Mucosa of gallbladder (tissue), 1 donor: ENCODE data around the gene CMSS1. TPM values are rescaled to one million over a fixed set of nuclear protein-coding genes. Genes with fewer than 3 reads are reported as not detected.
A peak's percentile ranks its signal among the peaks of the same experiment; 100 is the strongest.
"Not testable (repeated sequence)": the region's sequence is repeated elsewhere in the genome, so short reads cannot be mapped to it uniquely, and the experiment has no call there.

ENCODE experiments used
- DNase-seq: peaks from one replicate; pipeline ENCODE4 v3.0.0-alpha.2; 2020; ENCODE audit warnings: low spot score
- total RNA-seq: library from RNA; stranded (reverse); gene quantifications from one replicate; pipeline ENCODE4 v1.2.1, GENCODE V29; 2021
- donor health status: DM: no; HTN: no; CAD: no.

Gene CMSS1
- total RNA-seq, 1 donor from 2014 or later, result 18.2 TPM

DNA sequence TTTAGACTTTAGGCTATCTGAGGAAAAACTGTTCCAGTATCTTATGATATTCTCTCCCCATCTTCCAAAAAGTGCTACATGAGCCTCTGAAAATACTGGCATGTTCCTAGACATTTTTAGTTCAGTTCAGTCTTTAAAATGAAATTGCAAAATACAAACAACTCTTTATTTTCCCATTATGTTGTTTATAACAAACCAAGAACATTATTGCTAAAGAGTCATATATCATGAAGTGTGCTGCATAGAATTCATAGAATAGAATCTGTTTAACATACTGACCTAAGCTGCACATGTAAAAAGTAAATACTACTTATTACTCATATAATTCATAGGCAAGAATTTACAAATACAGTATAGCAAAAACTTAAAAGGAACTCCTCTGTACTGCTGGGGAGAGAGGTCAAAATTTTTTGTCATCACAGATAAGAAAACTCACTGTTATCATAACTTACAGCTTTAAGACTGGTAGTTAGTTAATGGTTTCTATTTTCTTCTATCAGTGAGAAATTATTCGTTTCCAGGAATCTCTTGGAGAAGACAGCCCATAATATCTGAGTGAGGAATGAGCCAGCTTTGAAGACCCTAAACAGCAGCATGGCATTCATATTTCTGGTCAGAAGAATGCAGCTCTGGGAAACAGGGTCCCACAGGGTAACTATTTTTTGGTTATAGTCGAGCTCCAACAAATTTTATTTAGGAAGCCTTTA lies 264.5 kb downstream of the CMSS1 start:
- no peak for DNase-seq

DNA sequence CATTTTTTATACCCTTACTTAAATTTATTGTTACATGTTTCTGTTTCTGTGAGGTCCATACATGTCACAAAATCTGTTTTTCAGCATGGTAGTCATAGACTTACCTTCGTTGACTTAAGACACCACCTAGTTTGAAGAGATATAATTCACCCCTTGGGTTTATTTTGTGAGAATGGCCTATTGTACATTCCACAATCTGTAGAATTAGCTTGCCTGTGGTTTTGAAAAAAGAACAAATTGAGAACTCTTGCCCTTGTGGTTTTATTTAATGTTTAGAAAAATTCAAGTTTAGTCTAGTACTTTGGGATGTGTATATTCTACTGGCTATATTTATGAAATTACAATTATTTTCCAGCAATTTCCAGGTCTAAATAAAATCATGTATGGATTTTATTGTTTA lies 265.1 kb downstream of the CMSS1 start:
- DNase-seq, result no peak

DNA sequence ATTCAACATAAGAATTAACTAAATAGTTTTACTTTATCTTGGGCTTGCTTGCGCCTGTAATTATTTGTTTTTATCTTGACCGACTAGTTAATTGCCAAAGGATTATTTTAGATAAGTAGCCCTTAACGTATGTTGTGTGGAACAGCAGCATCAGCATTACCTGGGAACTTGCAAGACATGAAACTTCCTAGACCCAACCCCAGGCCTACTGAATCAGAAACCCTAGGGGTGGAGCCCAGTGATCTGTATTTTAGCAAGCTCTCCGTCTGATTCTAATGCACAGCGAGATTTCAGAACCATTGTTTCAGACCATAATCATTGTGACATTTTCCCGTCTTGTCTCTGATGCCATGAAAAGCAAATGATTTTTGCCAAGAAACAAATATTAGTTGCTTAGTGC lies 265.5 kb downstream of the CMSS1 start:
- no peak for DNase-seq

DNA sequence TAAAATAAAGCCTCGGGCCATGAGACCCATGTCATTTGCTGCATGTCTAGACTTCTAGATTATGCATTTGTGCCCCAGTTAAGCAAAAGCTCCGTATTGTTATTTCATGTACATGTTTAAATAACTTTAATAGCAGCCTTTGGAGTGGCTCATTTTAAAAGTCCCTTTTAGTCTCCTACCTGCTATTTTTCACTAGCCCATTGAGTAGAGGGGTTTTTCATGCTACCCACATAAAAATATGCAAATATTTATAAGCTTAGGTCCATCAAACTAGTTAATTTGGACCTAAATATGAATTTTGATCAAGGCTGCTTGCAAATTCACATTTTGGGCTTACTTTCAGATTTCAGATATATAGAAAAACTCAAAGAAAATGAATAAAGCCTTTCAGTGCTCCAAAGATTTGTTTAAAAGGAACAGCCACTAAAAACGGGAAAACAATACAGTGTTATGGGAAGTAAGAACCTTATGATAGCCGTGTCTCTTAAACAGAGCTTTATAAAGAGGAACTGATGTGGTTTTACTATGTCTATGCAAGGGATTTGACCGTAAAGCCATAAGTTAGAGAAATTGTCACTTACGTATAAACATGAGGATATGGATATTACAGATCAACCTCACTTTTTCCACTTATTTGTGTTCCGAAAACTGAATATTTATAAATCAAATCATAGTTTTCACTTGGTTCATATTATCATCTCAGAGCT lies 266.6 kb downstream of the CMSS1 start:
- DNase-seq, result no peak

DNA sequence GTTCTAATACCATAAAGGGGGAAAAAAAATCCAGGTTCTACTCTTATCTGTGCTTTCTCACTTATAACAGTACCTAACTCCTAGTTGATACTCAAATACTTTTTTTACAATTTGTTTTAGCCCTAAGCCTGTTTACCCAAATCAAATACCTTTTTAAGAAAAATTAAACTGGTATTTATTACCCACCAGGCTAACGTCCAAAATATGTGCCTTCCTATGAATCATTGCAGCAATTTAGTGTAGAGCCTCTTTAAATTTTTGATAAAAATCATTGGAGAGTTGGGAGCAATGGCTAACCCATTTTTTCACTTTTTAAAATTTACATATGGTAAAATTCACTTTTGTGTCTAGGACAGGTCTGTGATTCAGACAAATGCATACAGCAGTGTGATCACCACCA lies 268.7 kb downstream of the CMSS1 start:
- DNase-seq, result no peak

DNA sequence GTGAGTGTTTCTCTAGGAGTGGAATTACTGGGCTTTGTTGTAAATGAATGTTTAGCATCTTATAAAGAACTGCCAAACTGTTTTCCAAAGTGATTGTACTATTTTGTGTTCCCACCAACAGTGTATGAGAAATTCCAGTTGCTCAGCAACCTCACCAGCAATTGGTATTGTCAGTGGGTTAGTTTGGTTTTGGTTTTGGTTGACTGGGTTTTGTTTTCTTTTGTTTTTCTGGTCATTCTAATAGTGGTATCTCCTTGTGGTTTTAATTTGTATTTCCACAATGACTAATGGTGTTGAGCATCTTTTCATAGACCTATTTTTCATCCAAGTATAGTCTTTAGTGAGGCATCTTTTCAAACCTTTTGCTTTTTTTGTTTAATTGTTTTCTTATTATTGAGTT lies 269.5 kb downstream of the CMSS1 start:
- no peak for DNase-seq

DNA sequence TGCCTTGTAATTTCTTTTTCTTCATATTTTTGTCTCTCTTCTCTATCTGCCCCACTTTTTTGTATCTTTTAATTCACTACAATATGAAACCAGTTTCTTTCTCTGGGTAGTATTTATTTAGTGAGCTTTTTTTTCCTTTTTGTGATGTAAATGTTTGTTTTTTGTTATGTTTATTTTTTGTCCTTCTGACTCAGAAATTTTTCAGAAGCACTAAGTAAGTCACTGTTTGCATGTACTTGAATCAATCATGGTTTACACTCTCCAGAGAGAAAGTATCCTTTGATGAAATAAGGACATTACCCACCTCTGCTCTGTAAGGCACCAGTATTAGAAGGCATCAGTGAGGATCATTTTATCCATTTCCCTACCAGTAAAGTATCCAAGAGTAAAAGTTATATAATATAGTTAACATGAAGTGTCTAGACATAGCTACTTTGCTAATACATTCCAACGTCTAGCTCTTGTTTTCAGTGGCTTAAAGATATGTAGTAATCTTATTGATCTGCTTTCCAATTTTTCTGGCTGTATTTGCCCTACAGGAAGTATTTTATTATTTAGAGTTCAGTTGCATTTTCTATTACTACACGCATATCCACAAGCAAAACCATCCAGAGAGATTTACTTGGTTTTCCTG lies 271.2 kb downstream of the CMSS1 start:
- DNase-seq, result no peak

DNA sequence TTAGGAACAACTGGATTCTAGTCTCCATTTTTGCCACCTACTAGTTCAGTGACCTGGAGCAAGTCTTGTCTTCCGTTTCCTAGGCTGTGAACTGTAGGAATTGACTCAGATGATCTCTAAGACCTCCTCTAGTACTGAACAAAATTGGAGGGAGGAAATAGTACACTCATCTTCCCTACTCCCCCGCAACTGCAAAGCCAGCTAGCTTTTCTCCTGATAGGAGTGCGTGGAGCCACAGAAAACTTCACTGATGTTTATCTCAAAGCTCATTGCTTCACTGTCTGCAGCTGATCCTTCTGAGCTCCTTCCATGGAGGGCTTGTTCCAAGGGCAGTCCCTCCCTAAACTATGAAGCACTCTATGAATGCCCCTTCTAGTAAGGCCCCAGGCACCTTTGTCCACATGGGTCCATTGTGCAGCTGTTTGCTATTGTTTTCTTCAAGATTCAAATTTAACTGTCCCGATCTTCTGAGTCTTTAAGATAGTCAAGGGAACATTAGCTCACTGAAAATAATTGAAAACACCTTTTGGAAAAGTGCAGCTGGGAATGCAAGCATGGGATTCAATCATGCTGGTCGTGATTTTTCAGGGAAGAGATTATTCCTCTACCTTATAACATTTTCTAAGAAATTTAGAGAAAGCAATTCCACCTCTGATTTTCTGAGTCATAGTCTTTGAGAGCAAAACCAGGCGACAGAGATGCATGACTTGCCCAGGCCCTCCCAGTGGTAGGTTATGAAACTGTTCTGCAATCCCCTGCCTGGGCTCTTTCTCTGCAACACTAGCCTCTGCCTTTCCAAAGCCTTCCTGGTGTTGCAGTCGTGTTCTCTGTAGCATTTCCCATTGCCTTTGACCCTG lies 272.4 kb downstream of the CMSS1 start:
- no peak for DNase-seq

DNA sequence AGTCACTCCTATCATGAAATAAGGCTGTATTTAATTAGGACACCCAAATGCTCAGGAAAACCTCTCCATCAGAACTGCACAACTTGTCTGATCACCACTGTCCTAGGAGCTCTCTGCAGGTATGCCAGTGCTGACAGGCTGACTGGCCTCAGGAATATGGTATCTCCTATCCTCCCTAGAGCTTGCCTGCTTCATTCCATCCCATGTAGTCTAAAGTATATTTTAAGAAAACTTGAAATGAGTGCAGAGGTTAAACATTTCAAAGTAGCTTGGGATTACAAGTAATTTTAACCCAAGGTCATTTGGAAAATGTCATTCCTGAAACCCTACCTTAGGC lies 273.0 kb downstream of the CMSS1 start:
- DNase-seq, result no peak

DNA sequence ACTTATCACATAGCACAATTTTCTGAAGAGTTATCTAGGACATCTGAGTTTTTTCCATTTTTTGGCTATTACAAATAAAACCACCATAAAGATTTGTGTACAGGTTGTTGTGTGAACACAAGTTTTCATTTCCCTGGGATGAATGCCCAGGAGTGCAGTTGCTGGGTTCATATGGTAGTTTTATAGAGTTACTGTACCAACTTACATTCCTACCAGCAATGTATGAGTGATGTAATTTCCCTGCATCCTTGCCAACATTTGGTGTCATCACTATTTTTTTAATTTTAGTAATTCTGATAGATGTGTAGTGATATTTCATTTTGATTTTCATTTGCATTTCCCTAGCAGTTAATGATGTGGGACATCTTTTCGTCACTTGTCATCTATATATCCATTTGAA lies 276.2 kb downstream of the CMSS1 start:
- DNase-seq, result no peak

DNA sequence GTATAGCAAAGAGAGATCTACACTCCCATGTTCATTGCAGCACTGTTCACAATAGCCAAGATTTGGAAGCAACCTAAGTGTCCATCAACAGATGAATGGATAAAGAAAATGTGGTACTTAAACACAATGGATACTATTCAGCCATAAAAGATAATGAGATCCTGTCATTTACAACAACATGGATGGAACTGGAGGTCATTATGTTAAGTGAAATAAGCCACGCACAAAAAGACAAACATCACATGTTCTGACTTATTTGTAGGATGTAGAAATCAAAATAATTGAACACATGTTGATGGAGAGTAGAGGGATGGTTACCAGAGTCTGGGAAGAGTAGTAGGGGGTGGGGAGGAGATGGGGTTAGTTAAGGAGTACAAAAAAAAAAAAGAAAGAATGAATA lies 278.6 kb downstream of the CMSS1 start:
- DNase-seq, result not testable (repeated sequence)

DNA sequence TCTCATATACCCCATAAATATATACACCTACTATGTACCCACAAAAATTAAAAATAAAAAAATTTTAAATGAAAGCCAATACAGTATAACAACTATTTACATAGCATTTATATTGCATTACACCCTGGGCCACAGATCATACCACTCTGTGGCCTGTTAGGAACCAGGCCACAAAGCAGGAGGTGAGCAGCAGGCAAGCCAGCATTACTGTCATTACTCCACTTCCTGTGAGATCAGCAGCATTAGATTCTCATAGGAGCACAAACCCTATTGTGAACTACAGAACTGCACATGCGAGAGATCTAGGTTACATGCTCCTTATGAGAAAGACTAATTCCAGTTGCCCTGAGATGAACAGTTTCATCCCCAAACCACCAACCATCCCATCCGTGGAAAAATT lies 279.2 kb downstream of the CMSS1 start:
- DNase-seq, result no peak

DNA sequence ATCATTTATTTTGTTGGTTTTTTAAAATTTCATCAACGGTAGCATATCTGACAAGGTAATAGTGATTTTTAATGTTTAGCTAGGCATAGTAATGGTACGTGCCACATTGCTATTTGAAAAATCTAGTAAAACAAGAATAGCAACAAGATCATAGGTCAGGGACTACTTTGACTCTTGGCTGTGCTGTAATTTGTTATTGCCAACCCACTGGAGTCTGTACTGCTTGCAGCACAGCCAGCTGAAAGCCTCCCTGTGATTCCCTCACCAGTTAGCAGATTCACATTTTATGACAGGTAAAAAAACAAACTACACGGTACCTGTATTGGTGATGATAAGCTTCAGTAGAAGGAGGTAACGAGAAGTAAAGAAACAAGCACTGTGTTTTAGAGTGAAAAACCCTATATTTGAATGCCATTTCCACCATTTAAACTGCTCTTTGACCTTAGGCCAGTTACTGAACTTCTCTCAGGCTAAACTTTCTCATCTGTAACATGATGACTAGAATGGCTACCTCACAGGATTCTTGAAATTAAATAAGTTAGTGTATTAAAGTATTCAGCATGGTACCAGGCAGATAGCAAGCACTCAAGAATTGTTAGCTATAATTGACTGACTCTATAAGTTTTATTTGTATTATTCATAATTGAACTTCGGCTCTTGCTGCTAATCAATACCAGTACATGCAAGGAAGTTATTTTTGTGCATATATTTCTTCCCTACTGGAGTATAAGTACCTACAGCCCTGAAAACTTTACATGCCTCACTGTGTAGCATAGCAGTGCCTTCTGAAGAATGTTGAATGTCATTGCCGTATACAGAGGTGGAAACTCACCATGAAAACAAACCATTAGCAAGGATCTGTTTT lies 280.5 kb downstream of the CMSS1 start:
- DNase-seq, result peak; percentile 45

DNA sequence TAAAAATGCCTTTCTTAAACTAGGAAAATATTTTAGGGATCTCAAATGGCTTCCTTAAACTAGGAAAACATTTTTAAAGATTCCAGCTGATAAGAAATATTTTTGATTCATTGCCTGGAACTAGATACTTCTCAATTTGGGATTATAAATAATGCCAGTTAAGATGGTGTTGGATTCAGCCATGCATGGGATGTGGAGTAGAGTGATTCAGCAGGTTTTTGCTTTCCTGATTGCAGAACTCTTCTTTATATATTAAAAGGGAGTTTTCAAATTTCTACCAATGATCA lies 281.1 kb downstream of the CMSS1 start:
- DNase-seq, result no peak

DNA sequence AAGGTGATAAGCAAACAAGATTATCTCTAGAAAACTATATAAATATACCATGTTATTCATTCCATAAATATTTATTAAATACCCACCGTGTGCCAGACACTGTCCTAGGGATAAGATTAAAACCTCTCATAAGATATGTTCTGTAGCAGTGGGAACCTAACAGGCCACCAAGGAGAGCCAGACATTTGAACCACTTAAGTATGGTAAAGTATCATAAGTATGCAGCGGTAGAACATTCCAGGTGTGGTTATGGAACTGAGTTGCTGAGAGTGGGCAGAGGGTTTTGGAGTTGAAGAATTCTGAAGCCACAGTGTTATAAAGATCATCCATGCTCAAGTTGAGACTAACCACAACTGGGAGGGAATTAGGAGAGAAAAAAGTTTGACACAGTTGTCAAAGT lies 282.0 kb downstream of the CMSS1 start:
- DNase-seq, result no peak

DNA sequence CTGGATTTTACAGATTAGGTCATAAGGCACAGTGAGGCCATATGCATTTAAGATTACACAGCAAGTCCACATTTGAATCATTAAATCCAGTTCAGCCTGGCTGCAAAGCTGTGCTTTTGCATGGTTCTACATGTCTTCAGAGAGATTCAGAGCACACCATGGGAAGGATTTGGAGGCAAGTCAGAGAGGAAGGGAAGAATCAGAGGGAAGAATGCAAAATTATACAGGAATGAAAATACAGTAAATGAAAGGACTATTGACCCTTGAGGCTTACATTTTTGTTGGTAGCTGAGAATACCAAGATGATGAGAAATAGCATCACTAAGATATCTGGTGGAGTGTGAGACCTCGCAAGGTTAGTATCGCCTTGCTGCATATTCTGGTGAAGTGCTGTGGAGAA lies 282.8 kb downstream of the CMSS1 start:
- DNase-seq, result no peak

DNA sequence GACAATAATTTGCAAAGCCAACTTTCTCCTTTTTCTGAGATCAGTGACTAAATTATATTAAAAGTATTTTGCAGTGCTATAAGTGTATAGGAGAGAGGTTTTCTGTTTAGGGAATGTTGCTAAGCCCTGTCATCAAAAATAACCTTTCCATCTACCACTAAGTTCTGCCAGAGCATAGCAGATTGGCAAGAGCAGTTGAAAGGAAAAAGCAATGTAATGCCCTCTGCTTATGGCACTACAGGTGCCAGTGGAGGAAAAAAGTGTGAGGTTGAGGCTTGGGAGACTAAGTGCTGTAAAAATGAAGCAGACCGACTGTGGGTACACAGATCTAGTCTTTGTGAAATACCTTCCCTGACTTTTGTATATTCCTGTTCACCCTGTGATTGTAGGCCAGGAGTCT lies 285.1 kb downstream of the CMSS1 start:
- DNase-seq, result no peak

DNA sequence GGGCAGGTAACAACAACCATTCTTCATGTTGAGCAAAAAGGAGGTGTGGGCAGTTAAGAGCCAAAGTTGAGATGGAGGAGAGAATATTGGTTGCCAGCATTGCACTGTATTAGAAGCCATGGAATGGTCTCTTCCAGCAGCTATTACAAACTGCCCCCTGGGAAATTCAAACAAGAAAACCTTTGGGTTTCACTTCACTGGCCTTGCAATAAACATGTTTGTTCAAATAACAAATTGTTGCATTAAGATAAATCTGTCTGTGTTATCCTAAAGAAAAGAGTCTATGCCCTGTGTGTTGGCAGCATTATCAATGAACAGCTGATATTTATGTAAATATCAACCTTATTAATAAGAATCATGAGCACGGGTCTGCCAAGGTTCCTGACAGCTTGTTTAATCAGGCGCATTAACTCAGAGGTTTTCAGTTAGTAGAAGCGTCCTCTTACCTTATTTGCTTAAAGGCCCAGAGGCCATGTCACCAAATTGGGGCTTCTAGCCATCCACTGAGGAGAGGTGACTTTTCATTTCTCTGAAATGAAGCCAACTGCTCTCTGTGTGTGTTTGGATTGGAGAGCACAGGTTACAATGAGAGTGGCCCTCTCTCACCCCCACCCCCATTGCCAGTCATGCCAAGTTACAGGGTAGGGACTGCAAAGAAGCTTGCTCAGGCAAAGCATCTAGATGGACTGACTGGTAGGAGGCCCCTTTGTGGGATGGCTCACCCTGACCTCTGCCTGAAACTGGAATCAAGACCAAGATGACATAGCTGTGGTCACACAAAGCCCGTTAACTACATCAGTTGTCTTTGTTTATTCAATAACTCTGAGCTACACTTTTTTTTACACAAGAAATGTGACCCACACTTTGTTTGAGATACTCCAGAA lies 286.1 kb downstream of the CMSS1 start:
- DNase-seq, result no peak

DNA sequence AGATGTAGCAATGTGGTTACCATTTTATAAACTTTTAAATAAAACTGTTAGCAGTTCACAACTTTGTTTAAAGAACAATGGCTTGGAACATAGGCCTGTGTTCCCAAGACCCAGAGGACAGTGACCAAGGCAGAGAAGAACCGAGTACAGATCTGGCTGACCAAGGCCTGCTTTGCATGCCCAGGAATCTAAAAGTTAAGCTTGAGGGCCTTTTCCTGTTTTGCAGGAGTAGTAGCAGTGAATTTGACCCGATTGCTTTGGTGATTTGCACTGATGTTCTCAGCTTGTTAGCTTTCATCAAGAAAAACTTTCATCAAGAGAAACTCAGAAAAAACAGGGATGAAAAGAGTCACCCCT lies 286.8 kb downstream of the CMSS1 start:
- DNase-seq, result no peak

DNA sequence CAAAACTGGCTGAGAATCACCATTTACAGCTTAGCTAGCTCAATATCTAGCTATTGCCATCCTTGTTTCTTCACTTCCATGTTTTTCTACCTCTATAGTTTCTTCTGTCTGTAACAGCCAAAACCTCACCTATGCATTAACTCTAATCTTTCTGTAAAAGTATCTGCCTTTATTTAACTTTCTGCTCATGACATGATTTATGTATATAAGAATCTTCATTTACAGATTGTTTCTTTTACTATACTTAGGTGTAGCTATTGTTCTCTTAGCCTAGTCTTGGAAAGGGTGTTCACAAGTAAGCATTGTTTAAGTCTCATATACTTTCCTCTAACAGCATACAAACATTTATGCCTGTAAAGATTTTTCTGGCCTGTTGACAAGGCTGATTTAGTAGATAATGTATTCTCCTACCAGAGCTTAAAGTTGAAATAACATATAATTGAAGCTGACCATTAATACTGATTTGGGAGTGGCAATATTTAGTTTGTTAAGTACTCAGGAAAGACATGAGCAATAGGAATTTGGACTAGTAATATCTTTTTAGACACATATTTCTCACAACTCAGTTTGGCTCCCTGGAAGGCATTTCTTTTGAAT lies 287.3 kb downstream of the CMSS1 start:
- DNase-seq, result no peak
